T1000 (cell line): Measurements from ENCODE around the gene FYN.
"Not testable (repeated sequence)": the region's sequence is repeated elsewhere in the genome, so short reads cannot be mapped to it uniquely, and the experiment has no call there.

Source experiments
- DNase-seq: peaks from one replicate; lab custom pipeline; 2025; ENCODE audit warnings: mixed read lengths; lab: John Stamatoyannopoulos, UW

The FYN gene

GRCh38 chr6:111873178-111874024 lies at the start of gene FYN:
FYN (minus strand) TSS chr6:111873452; CDS start chr6:111720051, 153,401 bp downstream.
- peak; percentile 97 for DNase-seq

- DNase-seq: no peak
Observed at GRCh38 chr6:111922454-111923297, 49.4 kb upstream of the FYN start.

- DNase-seq: no peak
Observed at GRCh38 chr6:111921103-111921502, 47.9 kb upstream of the FYN start.

GRCh38 chr6:111920578-111920977 lies 47.3 kb upstream of the FYN start:
- DNase-seq: no peak

- no peak for DNase-seq
Observed at GRCh38 chr6:111918825-111919224, 45.6 kb upstream of the FYN start.

- DNase-seq: no peak
Observed at GRCh38 chr6:111916747-111917146, 43.5 kb upstream of the FYN start.

- DNase-seq: no peak
Observed at GRCh38 chr6:111914617-111915016, 41.4 kb upstream of the FYN start.

- DNase-seq: no peak
Observed at GRCh38 chr6:111912904-111913303, 39.7 kb upstream of the FYN start.

GRCh38 chr6:111911428-111911827 lies 38.2 kb upstream of the FYN start:
- no peak for DNase-seq

- DNase-seq: no peak
Observed at GRCh38 chr6:111909238-111909637, 36.0 kb upstream of the FYN start.

- DNase-seq: not testable (repeated sequence)
Observed at GRCh38 chr6:111908365-111908764, 35.1 kb upstream of the FYN start.

GRCh38 chr6:111900735-111901134 lies 27.5 kb upstream of the FYN start:
- DNase-seq: no peak

- no peak for DNase-seq
Observed at GRCh38 chr6:111899531-111899930, 26.3 kb upstream of the FYN start.

GRCh38 chr6:111898452-111898851 lies 25.2 kb upstream of the FYN start:
- DNase-seq: no peak

GRCh38 chr6:111894951-111895350 lies 21.7 kb upstream of the FYN start:
- no peak for DNase-seq

GRCh38 chr6:111894272-111894671 lies 21.0 kb upstream of the FYN start:
- DNase-seq: no peak

GRCh38 chr6:111892431-111892830 lies 19.2 kb upstream of the FYN start:
- no peak for DNase-seq

- DNase-seq: no peak
Observed at GRCh38 chr6:111890988-111891387, 17.7 kb upstream of the FYN start.

GRCh38 chr6:111888928-111889695 lies 15.9 kb upstream of the FYN start:
- no peak for DNase-seq

GRCh38 chr6:111886793-111887192 lies 13.5 kb upstream of the FYN start:
- not testable (repeated sequence) for DNase-seq

- no peak for DNase-seq
Observed at GRCh38 chr6:111885373-111886027, 12.2 kb upstream of the FYN start.

- no peak for DNase-seq
Observed at GRCh38 chr6:111884068-111884467, 10.8 kb upstream of the FYN start.
